PC-3 (cell line): ENCODE data around the gene TMEM132D.

ENCODE experiments used
- CTCF ChIP-seq: fragments of 300-600 bp; sonication (generic); conservative IDR thresholded peaks from 2 replicates; pipeline ENCODE4 v1.5.1; 2017; ENCODE audit warnings: antibody characterized with exemption, low read depth, mild to moderate bottlenecking, low read length
- EZH2 ChIP-seq: fragments of 300-600 bp; sonication (generic); IDR thresholded peaks from one replicate; pipeline ENCODE4 v1.6.1; 2017; ENCODE audit warnings: antibody characterized with exemption, mild to moderate bottlenecking, low read length; ENCODE audit not compliant: unreplicated experiment
- EZH2phosphoT487 ChIP-seq: fragments of 300-600 bp; sonication (generic); IDR thresholded peaks from 2 replicates; pipeline ENCODE4 v1.6.1; 2018; ENCODE audit warnings: mild to moderate bottlenecking, antibody characterized with exemption, low read length, borderline replicate concordance

- no peak for TF ChIP-seq CTCF
- TF ChIP-seq EZH2: no peak
- no peak for TF ChIP-seq EZH2phosphoT487
Observed at GRCh38 chr12:129540249-129540648, 363.6 kb downstream of the TMEM132D start.
